ENCODE results near the gene CFAP70. TPM values are rescaled to one million over a fixed set of nuclear protein-coding genes. Genes with fewer than 3 reads are reported as not detected.
"Not testable (repeated sequence)": the region's sequence is repeated elsewhere in the genome, so short reads cannot be mapped to it uniquely, and the experiment has no call there.

The CFAP70 gene
- total RNA-seq = 0.41 and 0.43 TPM in 2 replicates

GRCh38 chr10:73358331-73359279 lies at the start of gene CFAP70:
Gene CFAP70 (minus strand): TSS chr10:73358864. CDS start chr10:73354796, 4,068 bp downstream.
- peak within 1 kb of the TSS; percentile 77 for H3K27ac Mint-ChIP-seq
- H3K4me1 Mint-ChIP-seq (ENCODE audit: low read depth) = peaks cover 13% of the 10 kb centered on the region
- peaks cover 8% of the 10 kb centered on the region for H3K27me3 Mint-ChIP-seq (ENCODE audit: low read depth)
- intact Hi-C loops (cut with micrococcal nuclease) = loop anchor here (2.0 to 10.0 kb wide), 3 partner anchors 54 to 286 kb away; partner anchors contain the start of genes MRPS16 and MYOZ1
- peak within 1 kb of the TSS; percentile 89 for H3K4me3 Mint-ChIP-seq (ENCODE audit: low read depth)
- DNase-seq (ENCODE audit: low spot score) = peak; percentile 90
- H3K9me3 Mint-ChIP-seq = peaks cover 5% of the 10 kb centered on the region
- H3K36me3 Mint-ChIP-seq (ENCODE audit: low read depth) = peaks cover 19% of the 10 kb centered on the region

GRCh38 chr10:73408061-73408460 lies 49.4 kb upstream of the CFAP70 start:
- no peaks in the 10 kb centered on the region for H3K27me3 Mint-ChIP-seq (ENCODE audit: low read depth)

GRCh38 chr10:73407495-73407894 lies 48.8 kb upstream of the CFAP70 start:
- Mint-ChIP-seq H3K4me1 (ENCODE audit: low read depth) (peaks cover 35% of the 10 kb centered on the region), H3K36me3 (ENCODE audit: low read depth) (peaks cover 49% of the 10 kb centered on the region), H3K4me3 (ENCODE audit: low read depth) (no peak overlapping the region), H3K27ac (no peak overlapping the region), H3K27me3 (ENCODE audit: low read depth) (no peaks in the 10 kb centered on the region), H3K9me3 (no peaks in the 10 kb centered on the region)
- intact Hi-C loops (cut with micrococcal nuclease) = no loop called here
- DNase-seq (ENCODE audit: low spot score) = no peak

More at GRCh38 chr10:73408061-73408460, 49.4 kb upstream of the CFAP70 start:
- Mint-ChIP-seq H3K9me3 (no peaks in the 10 kb centered on the region), H3K27ac (no peak overlapping the region), H3K36me3 (ENCODE audit: low read depth) (peaks cover 49% of the 10 kb centered on the region), H3K4me1 (ENCODE audit: low read depth) (peaks cover 40% of the 10 kb centered on the region), H3K4me3 (ENCODE audit: low read depth) (no peak overlapping the region)
- no peak for DNase-seq (ENCODE audit: low spot score)
- intact Hi-C loops (cut with micrococcal nuclease) = no loop called here

- no peaks in the 10 kb centered on the region for H3K27me3 Mint-ChIP-seq (ENCODE audit: low read depth)
- H3K9me3 Mint-ChIP-seq = no peaks in the 10 kb centered on the region
- H3K4me3 Mint-ChIP-seq (ENCODE audit: low read depth) = no peak overlapping the region
- no peak for DNase-seq (ENCODE audit: low spot score)
- H3K27ac Mint-ChIP-seq = no peak overlapping the region
- peaks cover 30% of the 10 kb centered on the region for H3K4me1 Mint-ChIP-seq (ENCODE audit: low read depth)
- intact Hi-C loops (cut with micrococcal nuclease) = no loop called here
- peaks cover 51% of the 10 kb centered on the region for H3K36me3 Mint-ChIP-seq (ENCODE audit: low read depth)
Measured at GRCh38 chr10:73406846-73407245, 48.2 kb upstream of the CFAP70 start.

GRCh38 chr10:73405556-73405955 lies 46.9 kb upstream of the CFAP70 start:
- Mint-ChIP-seq H3K27ac (no peak overlapping the region), H3K4me3 (ENCODE audit: low read depth) (no peak overlapping the region), H3K36me3 (ENCODE audit: low read depth) (peaks cover 41% of the 10 kb centered on the region), H3K27me3 (ENCODE audit: low read depth) (no peaks in the 10 kb centered on the region), H3K4me1 (ENCODE audit: low read depth) (peaks cover 26% of the 10 kb centered on the region), H3K9me3 (no peaks in the 10 kb centered on the region)
- intact Hi-C loops (cut with micrococcal nuclease) = no loop called here
- no peak for DNase-seq (ENCODE audit: low spot score)

GRCh38 chr10:73404690-73405089 lies 46.0 kb upstream of the CFAP70 start:
- Mint-ChIP-seq H3K4me3 (ENCODE audit: low read depth) (no peak overlapping the region), H3K27me3 (ENCODE audit: low read depth) (no peaks in the 10 kb centered on the region), H3K27ac (no peak overlapping the region), H3K36me3 (ENCODE audit: low read depth) (peaks cover 37% of the 10 kb centered on the region), H3K9me3 (no peaks in the 10 kb centered on the region), H3K4me1 (ENCODE audit: low read depth) (peaks cover 21% of the 10 kb centered on the region)
- intact Hi-C loops (cut with micrococcal nuclease) = no loop called here
- DNase-seq (ENCODE audit: low spot score) = no peak

GRCh38 chr10:73401636-73402035 lies 43.0 kb upstream of the CFAP70 start:
- Mint-ChIP-seq H3K9me3 (no peaks in the 10 kb centered on the region), H3K27me3 (ENCODE audit: low read depth) (no peaks in the 10 kb centered on the region), H3K27ac (no peak overlapping the region), H3K4me1 (ENCODE audit: low read depth) (peaks cover 2% of the 10 kb centered on the region), H3K36me3 (ENCODE audit: low read depth) (peaks cover 39% of the 10 kb centered on the region), H3K4me3 (ENCODE audit: low read depth) (no peak overlapping the region)
- no peak for DNase-seq (ENCODE audit: low spot score)
- intact Hi-C loops (cut with micrococcal nuclease) = no loop called here

- Mint-ChIP-seq H3K4me1 (ENCODE audit: low read depth) (no peaks in the 10 kb centered on the region), H3K36me3 (ENCODE audit: low read depth) (peaks cover 57% of the 10 kb centered on the region), H3K27me3 (ENCODE audit: low read depth) (no peaks in the 10 kb centered on the region), H3K9me3 (no peaks in the 10 kb centered on the region), H3K4me3 (ENCODE audit: low read depth) (no peak overlapping the region), H3K27ac (no peak overlapping the region)
- DNase-seq (ENCODE audit: low spot score) = no peak
- intact Hi-C loops (cut with micrococcal nuclease) = no loop called here
Measured at GRCh38 chr10:73399063-73399462, 40.4 kb upstream of the CFAP70 start.

GRCh38 chr10:73398024-73398423 lies 39.4 kb upstream of the CFAP70 start:
- Mint-ChIP-seq H3K4me3 (ENCODE audit: low read depth) (no peak overlapping the region), H3K9me3 (no peaks in the 10 kb centered on the region), H3K4me1 (ENCODE audit: low read depth) (no peaks in the 10 kb centered on the region), H3K27ac (no peak overlapping the region), H3K36me3 (ENCODE audit: low read depth) (peaks cover 58% of the 10 kb centered on the region), H3K27me3 (ENCODE audit: low read depth) (no peaks in the 10 kb centered on the region)
- no peak for DNase-seq (ENCODE audit: low spot score)
- intact Hi-C loops (cut with micrococcal nuclease) = no loop called here

- H3K27ac Mint-ChIP-seq; H3K27me3 Mint-ChIP-seq (ENCODE audit: low read depth); intact Hi-C loops (cut with micrococcal nuclease); H3K9me3 Mint-ChIP-seq; H3K4me3 Mint-ChIP-seq (ENCODE audit: low read depth); DNase-seq (ENCODE audit: low spot score); H3K4me1 Mint-ChIP-seq (ENCODE audit: low read depth): not testable (repeated sequence)
- H3K36me3 Mint-ChIP-seq (ENCODE audit: low read depth) = peaks cover 70% of the 10 kb centered on the region
Measured at GRCh38 chr10:73394325-73394724, 35.7 kb upstream of the CFAP70 start.

- no peaks in the 10 kb centered on the region for H3K9me3 Mint-ChIP-seq
- H3K4me3 Mint-ChIP-seq (ENCODE audit: low read depth) = no peak overlapping the region
- no peak for DNase-seq (ENCODE audit: low spot score)
- H3K36me3 Mint-ChIP-seq (ENCODE audit: low read depth) = peaks cover 69% of the 10 kb centered on the region
- H3K27ac Mint-ChIP-seq = no peak overlapping the region
- H3K27me3 Mint-ChIP-seq (ENCODE audit: low read depth) = no peaks in the 10 kb centered on the region
- H3K4me1 Mint-ChIP-seq (ENCODE audit: low read depth) = no peaks in the 10 kb centered on the region
- intact Hi-C loops (cut with micrococcal nuclease) = no loop called here
Measured at GRCh38 chr10:73388228-73388627, 29.6 kb upstream of the CFAP70 start.

GRCh38 chr10:73386583-73386982 lies 27.9 kb upstream of the CFAP70 start:
- H3K36me3 Mint-ChIP-seq (ENCODE audit: low read depth) = peaks cover 74% of the 10 kb centered on the region

GRCh38 chr10:73379064-73379748 lies 20.5 kb upstream of the CFAP70 start:
- no peak overlapping the region for H3K4me3 Mint-ChIP-seq (ENCODE audit: low read depth)
- peak overlapping the region; percentile 81 for H3K27ac Mint-ChIP-seq
- intact Hi-C loops (cut with micrococcal nuclease) = no loop called here
- H3K4me1 Mint-ChIP-seq (ENCODE audit: low read depth) = peaks cover 12% of the 10 kb centered on the region
- no peak for DNase-seq (ENCODE audit: low spot score)
- peaks cover 82% of the 10 kb centered on the region for H3K36me3 Mint-ChIP-seq (ENCODE audit: low read depth)
- no peaks in the 10 kb centered on the region for H3K9me3 Mint-ChIP-seq
- H3K27me3 Mint-ChIP-seq (ENCODE audit: low read depth) = no peaks in the 10 kb centered on the region

More at GRCh38 chr10:73386583-73386982, 27.9 kb upstream of the CFAP70 start:
- Mint-ChIP-seq H3K27me3 (ENCODE audit: low read depth) (no peaks in the 10 kb centered on the region), H3K4me3 (ENCODE audit: low read depth) (no peak overlapping the region), H3K4me1 (ENCODE audit: low read depth) (no peaks in the 10 kb centered on the region), H3K9me3 (no peaks in the 10 kb centered on the region), H3K27ac (no peak overlapping the region)
- DNase-seq (ENCODE audit: low spot score) = no peak
- intact Hi-C loops (cut with micrococcal nuclease) = no loop called here

All from activated T-helper 2 cell treated with anti-CD3 and anti-CD28 coated beads, Interferon-gamma antibody, Interleukin-2, Interleukin-4, amounts not matched to agents 10 μg/mL and 5 μg/mL and 100 μg/mL, durations not matched to agents 14 hours and 24 hours and 36 hours (primary cell).